ENCODE results near the gene TRIM62. TPM values are rescaled to one million over a fixed set of nuclear protein-coding genes. Genes with fewer than 3 reads are reported as not detected.

Gene TRIM62
- total and polyA plus RNA-seq, 2 experiments from 2014 or later, result 2.9 to 18.9 TPM

GRCh38 chr1:33120436-33121231 lies 61.2 kb downstream of the TRIM62 start (continued):
- TF ChIP-seq ZNF462 (CRISPR knock-in tag; IDR thresholded peaks at IDR 0.05), result no peak
- TF ChIP-seq STAT1 (IDR thresholded peaks at IDR 0.05; ENCODE audit: unreplicated experiment), result no peak
- no peak for TF ChIP-seq POLR2AphosphoS5 (IDR thresholded peaks at IDR 0.05; ENCODE audit: low read depth)
- TF ChIP-seq CTCF (conservative IDR thresholded peaks at IDR 0.05; ENCODE audit: low read depth in 2 of 2), result no peak
- no peak for TF ChIP-seq ETS1 (IDR thresholded peaks at IDR 0.05)

Measured in GM23338 (cell line).